ENCODE measurements around the gene EGR2. TPM values are rescaled to one million over a fixed set of nuclear protein-coding genes. Genes with fewer than 3 reads are reported as not detected.
A peak's percentile ranks its signal among the peaks of the same experiment; 100 is the strongest.
"Not testable (repeated sequence)": the region's sequence is repeated elsewhere in the genome, so short reads cannot be mapped to it uniquely, and the experiment has no call there.

EGR2 gene
- total RNA-seq, 1 donor from 2014 or later = 12.1 TPM

DNA sequence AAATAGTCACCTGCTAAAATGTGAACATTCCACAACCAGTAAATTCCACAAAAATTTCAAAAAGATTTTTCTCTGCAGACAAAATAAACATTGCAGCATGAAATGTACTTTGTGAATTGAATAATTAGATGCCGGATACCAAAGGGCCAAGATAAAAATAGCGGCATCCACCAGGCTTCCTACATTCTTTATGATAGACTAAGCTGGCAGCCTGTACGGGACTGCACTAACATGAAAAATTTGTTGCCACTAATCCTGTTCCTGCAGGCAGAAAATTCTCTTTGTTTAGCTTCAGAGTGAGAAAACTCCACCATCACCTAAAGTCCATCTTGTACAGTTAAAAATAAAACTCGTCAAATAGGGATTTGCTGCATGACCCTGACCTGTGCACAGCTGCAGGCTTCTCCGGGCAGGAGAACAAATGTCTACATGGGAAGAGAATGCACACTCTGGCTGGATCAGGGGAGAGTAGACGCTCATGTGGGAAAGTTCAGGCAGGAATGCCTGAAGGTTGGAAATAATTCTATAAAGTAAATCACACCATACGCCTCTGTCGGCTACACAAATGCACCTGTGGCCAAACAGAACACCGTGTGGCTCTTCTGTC, 27.2 kb downstream of the EGR2 start:
- Mint-ChIP-seq H3K27ac (ENCODE audit: unreplicated experiment) (no peak overlapping the region), H3K9me3 (ENCODE audit: unreplicated experiment) (peaks cover 24% of the 10 kb centered on the region), H3K36me3 (ENCODE audit: low read depth, unreplicated experiment) (peaks cover 12% of the 10 kb centered on the region), H3K27me3 (ENCODE audit: low read depth, unreplicated experiment) (peaks cover 2% of the 10 kb centered on the region), H3K4me1 (ENCODE audit: low read depth, unreplicated experiment) (peaks cover 9% of the 10 kb centered on the region), H3K4me3 (ENCODE audit: unreplicated experiment) (no peak overlapping the region)
- Histone ChIP-seq H3K4me2 (ENCODE audit: low read length) (no peak overlapping the region), H2AFZ (ENCODE audit: low read depth, low read length) (no peak overlapping the region), H3K27ac (ENCODE audit: low read depth, low read length) (no peak overlapping the region), H3K9ac (ENCODE audit: low read length) (no peak overlapping the region), H3K9me3 (ENCODE audit: insufficient read depth, low read depth, low read length) (no peaks in the 10 kb centered on the region), H3K79me2 (ENCODE audit: insufficient read depth, low read length) (no peaks in the 10 kb centered on the region), H3K4me1 (ENCODE audit: insufficient read depth, low read length) (no peaks in the 10 kb centered on the region), H3K27me3 (ENCODE audit: insufficient read depth, low read length) (no peaks in the 10 kb centered on the region), H3K4me3 (ENCODE audit: insufficient read depth, low read depth, low read length) (no peak overlapping the region), H4K20me1 (ENCODE audit: insufficient read depth, low read length) (no peaks in the 10 kb centered on the region), H3K36me3 (ENCODE audit: insufficient read depth, low read length) (no peaks in the 10 kb centered on the region)
- TF ChIP-seq, protein P1, sequence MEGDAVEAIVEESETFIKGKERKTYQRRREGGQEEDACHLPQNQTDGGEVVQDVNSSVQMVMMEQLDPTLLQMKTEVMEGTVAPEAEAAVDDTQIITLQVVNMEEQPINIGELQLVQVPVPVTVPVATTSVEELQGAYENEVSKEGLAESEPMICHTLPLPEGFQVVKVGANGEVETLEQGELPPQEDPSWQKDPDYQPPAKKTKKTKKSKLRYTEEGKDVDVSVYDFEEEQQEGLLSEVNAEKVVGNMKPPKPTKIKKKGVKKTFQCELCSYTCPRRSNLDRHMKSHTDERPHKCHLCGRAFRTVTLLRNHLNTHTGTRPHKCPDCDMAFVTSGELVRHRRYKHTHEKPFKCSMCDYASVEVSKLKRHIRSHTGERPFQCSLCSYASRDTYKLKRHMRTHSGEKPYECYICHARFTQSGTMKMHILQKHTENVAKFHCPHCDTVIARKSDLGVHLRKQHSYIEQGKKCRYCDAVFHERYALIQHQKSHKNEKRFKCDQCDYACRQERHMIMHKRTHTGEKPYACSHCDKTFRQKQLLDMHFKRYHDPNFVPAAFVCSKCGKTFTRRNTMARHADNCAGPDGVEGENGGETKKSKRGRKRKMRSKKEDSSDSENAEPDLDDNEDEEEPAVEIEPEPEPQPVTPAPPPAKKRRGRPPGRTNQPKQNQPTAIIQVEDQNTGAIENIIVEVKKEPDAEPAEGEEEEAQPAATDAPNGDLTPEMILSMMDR (IDR thresholded peaks at IDR 0.05; ENCODE audit: insufficient read depth, low read depth, low read length) = no peak
- no peak for TF ChIP-seq EZH2 (IDR thresholded peaks at IDR 0.05; ENCODE audit: insufficient read depth, low read length)
- FAIRE-seq (no peak), DNase-seq (ENCODE audit: low read depth) (peak; percentile 75)

DNA sequence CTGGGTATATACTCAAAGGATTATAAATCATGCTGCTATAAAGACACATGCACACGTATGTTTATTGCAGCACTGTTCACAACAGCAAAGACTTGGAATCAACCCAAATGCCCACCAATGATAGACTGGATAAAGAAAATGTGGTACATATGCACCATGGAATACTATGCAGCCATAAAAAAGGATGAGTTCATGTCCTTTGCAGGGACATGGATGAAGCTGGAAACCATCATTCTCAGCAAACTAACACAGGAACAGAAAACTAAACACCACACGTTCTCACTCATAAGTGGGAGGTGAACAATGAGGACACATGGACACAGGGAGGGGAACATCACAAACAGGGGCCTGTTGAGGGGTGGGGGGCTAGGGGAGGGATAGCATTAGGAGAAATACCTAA, 27.9 kb downstream of the EGR2 start:
- not testable (repeated sequence) for H4K20me1 ChIP-seq (ENCODE audit: insufficient read depth, low read length); H3K79me2 ChIP-seq (ENCODE audit: insufficient read depth, low read length); H2AFZ ChIP-seq (ENCODE audit: low read depth, low read length); H3K4me3 ChIP-seq (ENCODE audit: insufficient read depth, low read depth, low read length); H3K9ac ChIP-seq (ENCODE audit: low read length); DNase-seq (ENCODE audit: low read depth); FAIRE-seq; H3K27ac ChIP-seq (ENCODE audit: low read depth, low read length); H3K27me3 Mint-ChIP-seq (ENCODE audit: low read depth, unreplicated experiment); H3K4me3 Mint-ChIP-seq (ENCODE audit: unreplicated experiment); H3K9me3 ChIP-seq (ENCODE audit: insufficient read depth, low read depth, low read length); H3K36me3 ChIP-seq (ENCODE audit: insufficient read depth, low read length); H3K27me3 ChIP-seq (ENCODE audit: insufficient read depth, low read length); H3K4me1 Mint-ChIP-seq (ENCODE audit: low read depth, unreplicated experiment); H3K4me1 ChIP-seq (ENCODE audit: insufficient read depth, low read length); H3K27ac Mint-ChIP-seq (ENCODE audit: unreplicated experiment); H3K4me2 ChIP-seq (ENCODE audit: low read length)
- peaks cover 25% of the 10 kb centered on the region for H3K9me3 Mint-ChIP-seq (ENCODE audit: unreplicated experiment)
- H3K36me3 Mint-ChIP-seq (ENCODE audit: low read depth, unreplicated experiment) = peaks cover 12% of the 10 kb centered on the region

DNA sequence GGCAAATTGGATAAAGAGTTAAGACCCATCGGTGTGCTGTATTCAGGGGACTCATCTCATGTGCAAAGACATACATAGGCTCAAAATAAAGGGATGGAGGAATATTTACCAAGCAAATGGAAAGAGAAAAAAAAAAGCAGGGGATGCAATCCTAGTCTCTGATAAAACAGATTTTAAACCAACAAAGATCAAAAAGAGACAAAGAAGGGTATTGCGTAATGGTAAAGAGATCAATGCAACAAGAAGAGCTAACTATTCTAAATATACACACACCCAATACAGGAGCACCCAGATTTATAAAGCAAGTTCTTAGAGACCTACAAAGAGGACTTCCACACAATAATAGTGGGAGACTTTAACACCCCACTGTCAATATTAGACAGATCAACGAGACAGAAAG, 31.6 kb downstream of the EGR2 start:
- H3K4me3 ChIP-seq (ENCODE audit: insufficient read depth, low read depth, low read length); H3K9me3 ChIP-seq (ENCODE audit: insufficient read depth, low read depth, low read length); DNase-seq (ENCODE audit: low read depth); H3K4me1 ChIP-seq (ENCODE audit: insufficient read depth, low read length); H3K79me2 ChIP-seq (ENCODE audit: insufficient read depth, low read length); H3K27ac Mint-ChIP-seq (ENCODE audit: unreplicated experiment); H3K9ac ChIP-seq (ENCODE audit: low read length); H3K36me3 ChIP-seq (ENCODE audit: insufficient read depth, low read length); H4K20me1 ChIP-seq (ENCODE audit: insufficient read depth, low read length); H2AFZ ChIP-seq (ENCODE audit: low read depth, low read length); H3K4me2 ChIP-seq (ENCODE audit: low read length); H3K4me1 Mint-ChIP-seq (ENCODE audit: low read depth, unreplicated experiment); H3K27ac ChIP-seq (ENCODE audit: low read depth, low read length); H3K4me3 Mint-ChIP-seq (ENCODE audit: unreplicated experiment); FAIRE-seq; H3K27me3 ChIP-seq (ENCODE audit: insufficient read depth, low read length); H3K27me3 Mint-ChIP-seq (ENCODE audit: low read depth, unreplicated experiment): not testable (repeated sequence)
- Mint-ChIP-seq H3K36me3 (ENCODE audit: low read depth, unreplicated experiment) (peaks cover 15% of the 10 kb centered on the region), H3K9me3 (ENCODE audit: unreplicated experiment) (peaks cover 25% of the 10 kb centered on the region)
